GM18505 (cell line): Measurements from ENCODE around the gene ASCL5.

ENCODE experiments used
- ATAC-seq: cut with Tn5 transposase; IDR thresholded peaks from one replicate; pipeline ENCODE4 v1.9.1; 2021; ENCODE audit not compliant: unreplicated experiment
- POLR2A ChIP-seq: IDR thresholded peaks from 4 replicates; pipeline ENCODE4 v1.6.1; 2011; ENCODE audit warnings: borderline replicate concordance; ENCODE audit not compliant: insufficient read depth, insufficient read length; ENCODE audit errors: extremely low read depth

Gene ASCL5

GRCh38 chr1:201103666-201104065 is 23.3 kb downstream of the ASCL5 start:
- ATAC-seq = no peak
- TF ChIP-seq POLR2A = no peak

GRCh38 chr1:201100169-201100930 is 26.6 kb downstream of the ASCL5 start:
- no peak for TF ChIP-seq POLR2A
- no peak for ATAC-seq

- no peak for ATAC-seq
Observed at GRCh38 chr1:201098992-201099677, 27.8 kb downstream of the ASCL5 start.

GRCh38 chr1:201096977-201097856 is 29.8 kb downstream of the ASCL5 start:
- no peak for TF ChIP-seq POLR2A
- no peak for ATAC-seq

More at GRCh38 chr1:201098992-201099677, 27.8 kb downstream of the ASCL5 start:
- no peak for TF ChIP-seq POLR2A

- TF ChIP-seq POLR2A = no peak
- ATAC-seq = no peak
Observed at GRCh38 chr1:201096041-201096461, 30.9 kb downstream of the ASCL5 start.

GRCh38 chr1:201095581-201095980 is 31.4 kb downstream of the ASCL5 start:
- ATAC-seq = no peak
- no peak for TF ChIP-seq POLR2A

GRCh38 chr1:201094832-201095231 is 32.2 kb downstream of the ASCL5 start:
- no peak for ATAC-seq
- no peak for TF ChIP-seq POLR2A

- no peak for TF ChIP-seq POLR2A
- ATAC-seq = no peak
Observed at GRCh38 chr1:201093962-201094361, 33.0 kb downstream of the ASCL5 start.

GRCh38 chr1:201093561-201093960 is 33.4 kb downstream of the ASCL5 start:
- no peak for TF ChIP-seq POLR2A
- no peak for ATAC-seq

- no peak for TF ChIP-seq POLR2A
- no peak for ATAC-seq
Observed at GRCh38 chr1:201092738-201093137, 34.2 kb downstream of the ASCL5 start.

- ATAC-seq = no peak
- no peak for TF ChIP-seq POLR2A
Observed at GRCh38 chr1:201091256-201091655, 35.7 kb downstream of the ASCL5 start.

GRCh38 chr1:201090541-201090940 is 36.4 kb downstream of the ASCL5 start:
- ATAC-seq = no peak

GRCh38 chr1:201089596-201089995 is 37.4 kb downstream of the ASCL5 start:
- no peak for ATAC-seq
- no peak for TF ChIP-seq POLR2A

More at GRCh38 chr1:201090541-201090940, 36.4 kb downstream of the ASCL5 start:
- TF ChIP-seq POLR2A = no peak
